Measurements from ENCODE around the gene TSLP. TPM values are rescaled to one million over a fixed set of nuclear protein-coding genes. Genes with fewer than 3 reads are reported as not detected.

Gene TSLP
- total RNA-seq = 1 to 10 TPM in 3 of 4 donors, not detected in 1; 1.1 to 2.2 (median 1.2) TPM

- DNase-seq (ENCODE audit: low spot score) (no peak), ATAC-seq (ENCODE audit: low FRiP score) (no peak)
- TF ChIP-seq CTCF (IDR thresholded peaks at IDR 0.05) = no peak
Measured at GRCh38 chr5:111071413-111071812, at the start of gene TSLP. TSLP (plus strand) TSS chr5:111071713; CDS start chr5:111071891, 178 bp downstream.

DNA sequence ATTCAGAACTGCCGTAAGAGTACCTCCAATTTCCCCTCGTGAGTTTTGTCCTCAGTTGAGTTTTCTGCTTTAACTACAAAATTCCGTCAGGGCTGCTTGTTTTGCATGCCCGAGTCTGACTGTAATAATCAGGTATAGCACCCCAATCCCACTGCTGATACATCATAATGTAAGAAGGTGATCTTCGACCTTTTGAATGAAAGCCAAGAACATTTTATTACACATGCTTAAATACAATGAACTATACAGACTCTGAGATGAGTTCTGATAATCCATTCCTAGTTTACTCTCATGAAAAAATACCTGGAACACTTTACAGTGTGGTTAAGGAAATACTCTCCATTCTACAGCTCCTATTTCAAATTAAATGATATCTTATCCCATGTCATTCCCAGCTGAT is 49.2 kb upstream of the TSLP start:
- TF ChIP-seq CTCF (IDR thresholded peaks at IDR 0.05) = no peak
- ATAC-seq (ENCODE audit: low FRiP score) (no peak), DNase-seq (ENCODE audit: low spot score) (no peak)

DNA sequence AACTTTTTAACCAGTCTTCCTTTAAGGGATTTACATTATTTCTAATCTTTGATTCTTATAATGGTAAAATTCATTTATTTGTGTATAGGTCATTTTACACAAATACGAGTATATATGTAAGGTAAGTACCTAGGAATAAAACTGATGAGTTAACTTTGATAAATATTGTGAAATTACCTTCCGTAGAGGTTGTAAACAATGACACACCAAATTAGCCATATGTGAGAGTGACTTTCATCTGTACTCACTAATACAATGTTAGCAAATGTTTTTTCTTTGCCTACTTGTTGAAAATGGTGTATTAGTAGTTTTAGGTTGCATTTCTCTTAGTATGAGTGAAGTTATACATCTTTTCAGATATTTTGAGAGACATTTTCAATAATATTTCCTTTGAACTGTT is 42.6 kb upstream of the TSLP start:
- TF ChIP-seq CTCF (IDR thresholded peaks at IDR 0.05) = no peak
- no peak for DNase-seq (ENCODE audit: low spot score)
- no peak for ATAC-seq (ENCODE audit: low FRiP score)

GRCh38 chr5:111043712-111044506 is 27.6 kb upstream of the TSLP start:
- DNase-seq (ENCODE audit: low spot score) = no peak
- no peak for TF ChIP-seq CTCF (IDR thresholded peaks at IDR 0.05)
- ATAC-seq (ENCODE audit: low FRiP score) = no peak

DNA sequence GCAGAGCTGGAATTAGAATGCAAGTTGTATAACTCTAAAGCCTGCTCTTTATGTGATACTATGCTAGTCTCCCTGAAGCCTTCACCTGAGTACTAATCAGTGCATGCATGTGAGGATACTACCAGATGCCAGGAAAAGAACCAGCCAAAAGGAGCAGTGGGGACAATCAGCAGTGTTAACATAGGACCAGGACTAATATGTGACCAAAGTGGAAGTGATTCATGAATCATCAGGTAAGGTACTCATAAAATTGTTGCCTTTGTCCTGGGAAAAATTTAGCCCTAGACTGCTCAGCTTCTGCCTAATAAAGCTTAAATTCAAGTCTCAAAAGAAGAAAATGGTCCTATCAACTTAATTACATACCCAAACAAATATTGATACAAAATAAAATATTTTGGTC is 13.4 kb upstream of the TSLP start:
- no peak for ATAC-seq (ENCODE audit: low FRiP score)
- no peak for TF ChIP-seq CTCF (IDR thresholded peaks at IDR 0.05)
- DNase-seq (ENCODE audit: low spot score) = no peak

GRCh38 chr5:111060169-111060568 is 11.3 kb upstream of the TSLP start:
- DNase-seq (ENCODE audit: low spot score) (no peak), ATAC-seq (ENCODE audit: low FRiP score) (no peak)
- TF ChIP-seq CTCF (IDR thresholded peaks at IDR 0.05) = no peak

DNA sequence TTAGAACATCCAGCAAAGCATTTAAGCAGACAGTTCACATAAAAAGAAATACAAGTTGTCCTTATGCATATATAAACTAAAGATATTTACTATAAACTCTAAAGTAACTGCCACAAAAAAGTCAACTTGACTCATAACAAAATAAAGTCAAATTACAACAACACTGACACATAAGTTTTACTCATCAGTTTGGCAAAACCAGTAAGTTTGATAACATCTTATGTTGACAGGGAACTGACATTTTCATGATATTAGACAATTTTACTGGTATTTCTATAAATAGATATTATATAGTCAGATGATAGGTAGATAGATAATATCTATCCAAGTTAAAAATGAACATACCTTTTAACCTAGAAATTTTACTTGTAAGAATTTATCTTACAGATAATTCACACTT is 9.9 kb upstream of the TSLP start:
- no peak for ATAC-seq (ENCODE audit: low FRiP score)
- DNase-seq (ENCODE audit: low spot score) = no peak
- no peak for TF ChIP-seq CTCF (IDR thresholded peaks at IDR 0.05)

Measured in omental fat pad (tissue), 4 donors.